HG02642 (cell line): ENCODE measurements around the gene UAP1L1.
"Not testable (repeated sequence)": the region's sequence is repeated elsewhere in the genome, so short reads cannot be mapped to it uniquely, and the experiment has no call there.

Experiments
- ATAC-seq: cut with Tn5 transposase; IDR thresholded peaks from one replicate; pipeline ENCODE4 v1.9.1; 2021; ENCODE audit warnings: mild to moderate bottlenecking; ENCODE audit not compliant: unreplicated experiment, poor library complexity

UAP1L1 gene

GRCh38 chr9:137111788-137112563 is 34.7 kb downstream of the UAP1L1 start:
- ATAC-seq: no peak

GRCh38 chr9:137112564-137113384 is 35.5 kb downstream of the UAP1L1 start:
- ATAC-seq: no peak

GRCh38 chr9:137113385-137114159 is 36.3 kb downstream of the UAP1L1 start:
- no peak for ATAC-seq

- no peak for ATAC-seq
Observed at GRCh38 chr9:137114220-137114612, 36.9 kb downstream of the UAP1L1 start.

- peak; percentile 74 for ATAC-seq
Observed at GRCh38 chr9:137114613-137115393, 37.5 kb downstream of the UAP1L1 start, which contains the start of gene DPP7. DPP7 (minus strand) TSS chr9:137114733; CDS start chr9:137114713, 20 bp downstream.

- no peak for ATAC-seq
Observed at GRCh38 chr9:137115394-137116026, 38.2 kb downstream of the UAP1L1 start.

- no peak for ATAC-seq
Observed at GRCh38 chr9:137116027-137116507, 38.8 kb downstream of the UAP1L1 start.

- no peak for ATAC-seq
Observed at GRCh38 chr9:137116728-137117127, 39.4 kb downstream of the UAP1L1 start.

GRCh38 chr9:137117269-137117731 is 40.0 kb downstream of the UAP1L1 start:
- ATAC-seq: no peak

- ATAC-seq: not testable (repeated sequence)
Observed at GRCh38 chr9:137118092-137118603, 40.8 kb downstream of the UAP1L1 start.

GRCh38 chr9:137121927-137122795 is 44.8 kb downstream of the UAP1L1 start:
- ATAC-seq: not testable (repeated sequence)

GRCh38 chr9:137122796-137123467 is 45.6 kb downstream of the UAP1L1 start:
- not testable (repeated sequence) for ATAC-seq

GRCh38 chr9:137123468-137123837 is 46.1 kb downstream of the UAP1L1 start:
- ATAC-seq: no peak

- not testable (repeated sequence) for ATAC-seq
Observed at GRCh38 chr9:137123952-137124462, 46.7 kb downstream of the UAP1L1 start.

- ATAC-seq: no peak
Observed at GRCh38 chr9:137126786-137127185, 49.5 kb downstream of the UAP1L1 start.

- no peak for ATAC-seq
Observed at GRCh38 chr9:137127301-137128157, 50.2 kb downstream of the UAP1L1 start.
